ENCODE results near the gene CHRNA5. TPM values are rescaled to one million over a fixed set of nuclear protein-coding genes. Genes with fewer than 3 reads are reported as not detected.

Gene CHRNA5
- total RNA-seq, 1 donor from 2014 or later: 4.8 TPM

- no peak for DNase-seq
These were observed 55.5 kb downstream of the CHRNA5 start, which contains the start of gene CHRNA3 for GRCh38 chr15:78620527-78621421. TSS of gene CHRNA3 (minus strand) at chr15:78620996. CDS start at chr15:78620794, 202 bp downstream.

GRCh38 chr15:78621810-78622402 is 56.6 kb downstream of the CHRNA5 start:
- no peak for DNase-seq

GRCh38 chr15:78623786-78624497 is 58.6 kb downstream of the CHRNA5 start:
- no peak for DNase-seq

- DNase-seq: no peak
These were observed 59.6 kb downstream of the CHRNA5 start for GRCh38 chr15:78624651-78625590.

- no peak for DNase-seq
These were observed 60.4 kb downstream of the CHRNA5 start for GRCh38 chr15:78625606-78626280.

- no peak for DNase-seq
These were observed 61.2 kb downstream of the CHRNA5 start for GRCh38 chr15:78626381-78626995.

- no peak for DNase-seq
These were observed 62.0 kb downstream of the CHRNA5 start for GRCh38 chr15:78627348-78627747.

GRCh38 chr15:78628227-78628626 is 62.9 kb downstream of the CHRNA5 start:
- no peak for DNase-seq

GRCh38 chr15:78629031-78629715 is 63.9 kb downstream of the CHRNA5 start:
- no peak for DNase-seq

GRCh38 chr15:78629716-78630065 is 64.4 kb downstream of the CHRNA5 start:
- DNase-seq: no peak

GRCh38 chr15:78630886-78631633 is 65.7 kb downstream of the CHRNA5 start:
- DNase-seq: no peak

- no peak for DNase-seq
These were observed 68.0 kb downstream of the CHRNA5 start for GRCh38 chr15:78633348-78633747.

GRCh38 chr15:78634210-78635145 is 69.2 kb downstream of the CHRNA5 start:
- DNase-seq: no peak

GRCh38 chr15:78635346-78635745 is 70.0 kb downstream of the CHRNA5 start:
- no peak for DNase-seq

- DNase-seq: no peak
These were observed 71.1 kb downstream of the CHRNA5 start for GRCh38 chr15:78636378-78636859.

GRCh38 chr15:78637776-78638435 is 72.6 kb downstream of the CHRNA5 start:
- no peak for DNase-seq

- no peak for DNase-seq
These were observed 73.5 kb downstream of the CHRNA5 start for GRCh38 chr15:78638658-78639314.
